IPS-20b (cell line): ENCODE measurements around the gene HHATL.

Experiments
- H3K27ac ChIP-seq: one replicate; pipeline ENCODE4 v1.5.1; 2013; ENCODE audit warnings: low read length
- H3K27me3 ChIP-seq: 2 replicates; pipeline ENCODE4 v1.6.1; 2013; ENCODE audit warnings: mild to moderate bottlenecking, low read length, inconsistent platforms; ENCODE audit not compliant: insufficient read depth
- H3K36me3 ChIP-seq: 2 replicates; pipeline ENCODE4 v1.6.1; 2013; ENCODE audit warnings: low read depth, mild to moderate bottlenecking, inconsistent platforms, low read length, moderate library complexity; ENCODE audit not compliant: insufficient read depth
- H3K4me1 ChIP-seq: 2 replicates; pipeline ENCODE4 v1.6.1; 2013; ENCODE audit warnings: mild to moderate bottlenecking, control low read depth, inconsistent platforms, low read length, moderate library complexity; ENCODE audit not compliant: insufficient read depth
- H3K4me3 ChIP-seq: 2 replicates; pipeline ENCODE4 v1.5.1; 2013; ENCODE audit warnings: mild to moderate bottlenecking, low read length, inconsistent platforms
- H3K9ac ChIP-seq: 2 replicates; pipeline ENCODE4 v1.6.1; 2013; ENCODE audit warnings: low read depth, mild to moderate bottlenecking, inconsistent platforms, low read length, moderate library complexity
- H3K9me3 ChIP-seq: 2 replicates; pipeline ENCODE4 v1.6.1; 2013; ENCODE audit warnings: mild to moderate bottlenecking, low read depth, low read length, inconsistent platforms; ENCODE audit not compliant: insufficient read depth

The HHATL gene

DNA sequence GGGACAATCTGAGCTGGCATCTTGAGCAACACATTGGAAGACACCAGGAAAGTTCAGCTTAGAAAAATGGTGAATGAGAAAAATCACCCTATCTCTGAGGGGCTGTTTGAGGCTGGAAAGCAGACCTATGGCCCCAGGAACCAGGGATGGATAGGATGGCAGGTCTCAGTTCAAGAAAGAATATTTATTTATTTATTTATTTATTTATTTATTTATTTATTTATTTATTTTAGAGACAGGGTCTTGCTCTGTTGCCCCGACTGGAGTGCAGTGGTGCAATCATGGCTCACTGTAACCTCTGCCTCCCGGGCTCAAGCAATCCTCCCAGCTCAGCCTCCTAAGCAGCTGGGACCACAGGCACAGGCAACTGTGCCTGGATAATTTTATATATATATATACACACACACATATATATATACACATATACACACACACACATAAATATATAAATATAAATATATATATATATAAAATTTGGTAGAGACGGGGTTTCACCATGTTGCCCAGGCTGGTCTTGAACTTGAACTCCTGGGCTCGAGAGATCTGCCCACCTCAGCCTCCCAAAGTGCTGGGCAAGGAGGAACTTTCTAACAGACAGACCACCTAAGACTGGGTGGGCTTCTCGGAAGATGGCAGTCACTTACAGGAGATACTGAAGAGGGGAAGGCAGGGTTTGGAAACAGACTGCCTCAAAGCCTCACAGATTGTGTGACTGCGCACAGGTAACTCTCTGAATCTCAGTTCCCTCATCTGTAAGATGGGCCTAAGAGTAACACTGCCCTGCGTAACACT is 40.8 kb upstream of the HHATL start:
- Histone ChIP-seq H3K9ac (no peak overlapping the region), H3K27ac (no peak overlapping the region), H3K4me3 (no peak overlapping the region), H3K4me1 (no peaks in the 10 kb centered on the region; the same call in 1 of the 2 replicates), H3K36me3 (no peaks in the 10 kb centered on the region), H3K27me3 (no peaks in the 10 kb centered on the region), H3K9me3 (no peaks in the 10 kb centered on the region)

DNA sequence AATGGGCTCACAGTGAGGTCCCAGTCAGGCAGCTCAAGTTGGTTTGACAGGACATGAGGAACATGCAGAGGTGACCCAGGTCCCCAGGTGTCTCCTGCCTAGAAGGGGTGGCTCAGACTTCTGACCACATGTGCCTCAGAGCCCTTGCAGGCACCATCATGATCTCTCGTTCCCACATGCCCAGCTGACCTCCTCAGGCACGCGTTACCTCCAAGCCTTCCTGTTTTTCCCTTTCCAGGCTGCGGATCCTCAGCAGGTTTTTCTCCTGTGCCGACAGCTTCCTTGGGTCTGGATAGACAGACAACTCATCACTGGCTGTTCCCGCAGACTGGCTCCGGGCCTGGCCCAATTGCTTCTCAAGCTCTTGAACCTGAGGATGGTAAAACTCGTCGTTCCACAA is 40.1 kb upstream of the HHATL start:
- Histone ChIP-seq H3K27ac (no peak overlapping the region), H3K9ac (no peak overlapping the region), H3K27me3 (no peaks in the 10 kb centered on the region), H3K36me3 (no peaks in the 10 kb centered on the region), H3K4me3 (no peak overlapping the region), H3K4me1 (no peaks in the 10 kb centered on the region; the same call in 1 of the 2 replicates), H3K9me3 (no peaks in the 10 kb centered on the region)

DNA sequence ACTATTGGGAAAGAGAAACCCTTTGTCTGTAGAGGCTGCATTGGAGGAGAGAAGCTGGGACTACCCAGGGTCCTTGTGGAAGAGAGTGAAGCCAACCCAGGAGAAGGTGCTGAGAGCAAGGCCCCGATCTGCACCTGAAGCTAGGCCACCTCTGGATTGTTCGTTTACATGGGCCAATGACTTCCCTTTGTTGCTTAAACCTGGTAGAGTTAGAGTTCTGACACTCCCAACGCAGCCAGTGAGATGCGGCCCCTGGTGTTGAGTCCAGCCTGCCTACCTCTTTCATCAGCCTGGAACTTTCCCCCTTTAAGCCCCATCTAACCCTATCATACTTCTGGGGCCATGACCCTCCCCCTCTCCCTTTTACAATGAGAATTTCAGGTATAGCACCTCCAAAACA is 39.7 kb upstream of the HHATL start:
- Histone ChIP-seq H3K4me1 (no peaks in the 10 kb centered on the region; the same call in 1 of the 2 replicates), H3K27me3 (no peaks in the 10 kb centered on the region), H3K36me3 (no peaks in the 10 kb centered on the region), H3K27ac (no peak overlapping the region), H3K4me3 (no peak overlapping the region), H3K9ac (no peak overlapping the region), H3K9me3 (no peaks in the 10 kb centered on the region)

DNA sequence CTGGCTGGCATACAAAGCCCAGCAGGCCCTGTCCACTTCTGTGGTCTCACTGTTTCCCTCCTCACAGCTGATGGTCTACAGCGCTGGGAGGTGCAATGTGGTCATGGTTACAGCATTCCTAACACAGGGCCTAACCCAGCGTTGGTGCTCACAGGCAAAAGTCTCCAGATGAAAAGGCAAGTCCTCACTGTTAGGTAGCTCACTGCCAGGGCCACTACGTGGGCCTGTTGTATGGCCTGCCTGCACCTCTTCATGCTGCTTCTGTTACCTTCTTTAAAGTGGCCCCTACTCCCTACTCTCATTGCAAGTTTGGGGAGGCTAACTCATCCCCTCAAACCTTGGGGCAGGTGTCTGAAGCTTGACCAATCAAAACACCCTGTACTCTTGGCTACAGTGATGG is 39.2 kb upstream of the HHATL start:
- no peaks in the 10 kb centered on the region for H3K9me3 ChIP-seq
- H3K36me3 ChIP-seq: no peaks in the 10 kb centered on the region
- H3K9ac ChIP-seq: no peak overlapping the region
- H3K4me3 ChIP-seq: no peak overlapping the region
- no peaks in the 10 kb centered on the region; the same call in 1 of the 2 replicates for H3K4me1 ChIP-seq
- H3K27me3 ChIP-seq: no peaks in the 10 kb centered on the region
- no peak overlapping the region for H3K27ac ChIP-seq

DNA sequence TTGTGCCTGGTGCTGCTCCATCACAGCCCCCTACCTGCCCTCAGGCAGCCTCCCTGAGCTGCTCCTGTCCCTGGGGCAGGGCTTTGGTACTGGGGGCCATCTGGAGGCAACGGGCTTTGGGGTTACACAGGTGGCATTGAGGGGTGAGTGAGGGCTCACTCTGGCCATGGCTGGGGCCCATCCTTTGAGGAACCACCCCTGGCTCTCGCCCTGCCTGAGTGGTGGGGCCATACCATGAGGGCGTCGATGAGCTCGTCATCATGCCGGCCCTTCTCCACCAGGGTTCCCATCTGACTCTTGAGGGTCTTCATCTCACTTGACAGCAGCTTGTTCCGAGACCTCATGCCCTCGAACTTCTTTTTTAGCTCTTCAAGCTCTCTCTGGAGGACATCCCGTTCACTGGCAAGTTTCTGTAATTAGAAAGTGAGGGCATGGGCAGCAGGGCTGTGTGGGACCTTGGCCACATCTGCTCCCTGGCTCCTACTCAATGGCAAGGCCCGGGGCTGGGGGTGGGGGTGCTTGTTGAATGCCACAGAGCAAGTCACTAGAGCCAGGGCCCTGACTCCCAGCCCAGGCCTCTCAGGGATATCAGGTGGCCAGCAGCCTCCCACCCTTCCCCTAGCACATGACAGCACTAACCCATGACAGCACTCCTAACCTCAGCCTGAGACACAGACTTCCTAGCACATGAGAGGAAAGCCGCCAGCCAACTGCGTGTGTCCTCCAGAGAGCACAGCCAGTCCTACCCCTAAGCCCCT is 37.0 kb upstream of the HHATL start:
- Histone ChIP-seq H3K9ac (no peak overlapping the region), H3K27me3 (no peaks in the 10 kb centered on the region), H3K9me3 (no peaks in the 10 kb centered on the region), H3K36me3 (no peaks in the 10 kb centered on the region), H3K4me3 (no peak overlapping the region), H3K27ac (no peak overlapping the region), H3K4me1 (no peaks in the 10 kb centered on the region)

DNA sequence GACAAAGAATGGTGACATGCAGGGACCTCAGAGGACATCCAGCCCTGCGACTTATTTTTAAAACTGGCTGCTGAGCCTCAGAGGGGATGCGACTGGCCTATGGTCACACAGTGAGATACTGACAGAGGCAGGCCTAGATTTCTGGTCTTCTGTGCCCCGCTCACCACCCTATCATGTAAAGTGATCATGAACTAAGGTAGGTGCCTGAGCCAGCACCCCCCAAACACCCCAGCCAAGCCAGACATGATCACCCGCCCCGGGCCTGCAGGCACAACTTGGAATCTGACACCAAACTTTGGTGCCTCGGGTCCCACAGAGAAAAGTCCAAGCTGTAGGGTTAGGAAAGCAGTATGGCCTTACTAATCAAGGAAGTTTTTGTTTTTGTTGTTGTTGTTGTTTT is 33.9 kb upstream of the HHATL start:
- H3K9me3 ChIP-seq: no peaks in the 10 kb centered on the region
- H3K36me3 ChIP-seq: no peaks in the 10 kb centered on the region
- no peak overlapping the region for H3K4me3 ChIP-seq
- no peak overlapping the region for H3K27ac ChIP-seq
- H3K4me1 ChIP-seq: peaks cover 9% of the 10 kb centered on the region; the same call in 1 of the 2 replicates
- no peak overlapping the region for H3K9ac ChIP-seq
- no peaks in the 10 kb centered on the region for H3K27me3 ChIP-seq

DNA sequence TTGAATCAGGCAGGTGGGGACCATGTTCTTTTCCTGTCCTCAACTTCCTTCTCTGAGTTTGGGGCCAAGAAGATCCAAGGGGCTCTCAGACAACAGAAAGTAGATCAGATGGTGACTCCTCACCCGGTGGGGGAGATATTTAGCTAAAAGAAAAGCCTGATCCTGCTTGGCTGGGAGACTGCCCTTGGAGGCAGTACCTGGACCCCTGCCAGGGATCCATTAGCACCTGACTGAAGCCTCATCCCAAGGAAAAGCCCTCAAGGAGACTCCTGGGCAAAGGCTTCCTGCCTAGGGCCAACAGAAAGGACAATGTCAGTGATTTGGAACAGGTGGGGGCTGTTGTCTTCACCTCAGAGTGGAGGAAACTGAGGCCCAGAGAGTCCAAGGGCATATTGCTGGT is 33.5 kb upstream of the HHATL start:
- Histone ChIP-seq H3K27ac (no peak overlapping the region), H3K36me3 (no peaks in the 10 kb centered on the region), H3K27me3 (no peaks in the 10 kb centered on the region), H3K4me3 (no peak overlapping the region), H3K9me3 (no peaks in the 10 kb centered on the region), H3K9ac (no peak overlapping the region), H3K4me1 (peaks cover 9% of the 10 kb centered on the region; the same call in 1 of the 2 replicates)

DNA sequence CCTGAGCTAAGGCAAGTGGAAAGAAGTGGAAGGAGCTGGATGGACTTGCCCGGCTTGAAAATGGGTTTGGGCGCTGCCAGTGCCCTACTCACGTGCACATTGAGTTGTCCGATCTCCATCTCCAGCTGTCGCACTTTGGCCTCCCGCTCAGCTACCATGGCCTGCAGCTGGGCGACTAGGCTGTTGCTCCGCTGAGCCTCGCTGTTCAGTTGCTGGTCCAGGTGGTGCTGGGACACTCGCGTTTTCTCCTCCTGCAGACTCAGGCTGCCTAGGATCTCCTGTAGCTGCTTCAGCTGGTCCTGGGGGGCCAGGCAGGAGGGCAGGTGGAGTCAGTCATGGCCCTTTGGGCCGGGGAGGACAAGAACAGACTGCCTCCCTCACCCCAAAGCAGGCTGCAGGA is 33.0 kb upstream of the HHATL start:
- Histone ChIP-seq H3K27ac (no peak overlapping the region), H3K36me3 (no peaks in the 10 kb centered on the region), H3K27me3 (no peaks in the 10 kb centered on the region), H3K9ac (no peak overlapping the region), H3K4me1 (peaks cover 9% of the 10 kb centered on the region; the same call in 1 of the 2 replicates), H3K4me3 (no peak overlapping the region), H3K9me3 (no peaks in the 10 kb centered on the region)

DNA sequence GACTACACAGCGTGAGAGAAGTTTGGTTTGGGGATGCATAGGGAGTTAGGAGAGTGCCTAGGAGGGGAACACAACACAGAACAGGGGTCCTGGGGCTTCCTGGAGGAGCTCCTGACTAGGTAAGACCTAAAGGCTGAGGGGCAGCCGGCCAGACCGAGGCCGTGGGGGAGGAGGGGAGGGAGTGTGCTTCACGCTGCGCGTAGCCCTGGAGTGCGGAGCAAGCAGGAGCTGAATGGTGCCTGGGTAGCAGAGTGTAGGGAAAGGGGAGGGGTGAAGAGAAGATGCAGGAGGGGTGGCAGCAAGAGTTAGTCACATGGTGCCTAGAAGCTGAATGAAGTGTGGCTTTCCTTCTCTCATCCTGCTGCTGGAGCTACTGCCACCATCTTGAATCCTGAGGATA is 32.4 kb upstream of the HHATL start:
- peaks cover 9% of the 10 kb centered on the region; the same call in 1 of the 2 replicates for H3K4me1 ChIP-seq
- H3K4me3 ChIP-seq: no peak overlapping the region
- no peaks in the 10 kb centered on the region for H3K27me3 ChIP-seq
- H3K27ac ChIP-seq: no peak overlapping the region
- H3K9ac ChIP-seq: no peak overlapping the region
- no peaks in the 10 kb centered on the region for H3K9me3 ChIP-seq
- H3K36me3 ChIP-seq: no peaks in the 10 kb centered on the region

DNA sequence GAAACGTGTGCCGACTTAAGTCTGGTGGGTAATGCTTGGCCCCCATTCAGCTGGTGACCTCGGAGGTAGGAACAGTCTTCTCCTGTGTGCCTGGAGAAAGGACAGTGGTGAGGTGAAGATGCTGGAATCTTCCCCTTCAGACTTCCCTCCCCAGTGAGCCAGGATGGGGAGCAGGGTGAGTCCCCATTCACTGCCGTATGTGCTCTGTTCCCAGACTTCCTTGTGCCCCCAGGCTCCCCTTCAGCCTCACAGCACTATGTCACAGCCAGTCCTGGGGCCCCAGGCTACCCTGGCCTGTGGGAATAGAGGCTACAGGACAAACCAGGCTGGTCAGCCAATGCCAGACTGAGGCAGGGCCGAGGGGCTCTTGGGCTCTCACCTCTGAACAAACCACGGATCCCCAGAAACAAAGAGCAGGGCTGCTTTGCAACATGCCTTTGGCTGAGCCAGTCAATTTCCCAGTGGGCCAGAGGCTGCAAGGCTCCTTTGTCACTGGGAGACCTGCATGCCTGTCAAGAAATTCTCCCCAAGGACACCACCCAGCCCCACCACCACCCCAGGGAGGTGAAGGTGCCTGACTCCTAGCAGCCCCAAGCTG is 31.8 kb upstream of the HHATL start:
- peaks cover 9% of the 10 kb centered on the region; the same call in 1 of the 2 replicates for H3K4me1 ChIP-seq
- no peaks in the 10 kb centered on the region for H3K9me3 ChIP-seq
- no peak overlapping the region for H3K9ac ChIP-seq
- H3K27me3 ChIP-seq: no peaks in the 10 kb centered on the region
- no peaks in the 10 kb centered on the region for H3K36me3 ChIP-seq
- no peak overlapping the region for H3K27ac ChIP-seq
- no peak overlapping the region for H3K4me3 ChIP-seq

DNA sequence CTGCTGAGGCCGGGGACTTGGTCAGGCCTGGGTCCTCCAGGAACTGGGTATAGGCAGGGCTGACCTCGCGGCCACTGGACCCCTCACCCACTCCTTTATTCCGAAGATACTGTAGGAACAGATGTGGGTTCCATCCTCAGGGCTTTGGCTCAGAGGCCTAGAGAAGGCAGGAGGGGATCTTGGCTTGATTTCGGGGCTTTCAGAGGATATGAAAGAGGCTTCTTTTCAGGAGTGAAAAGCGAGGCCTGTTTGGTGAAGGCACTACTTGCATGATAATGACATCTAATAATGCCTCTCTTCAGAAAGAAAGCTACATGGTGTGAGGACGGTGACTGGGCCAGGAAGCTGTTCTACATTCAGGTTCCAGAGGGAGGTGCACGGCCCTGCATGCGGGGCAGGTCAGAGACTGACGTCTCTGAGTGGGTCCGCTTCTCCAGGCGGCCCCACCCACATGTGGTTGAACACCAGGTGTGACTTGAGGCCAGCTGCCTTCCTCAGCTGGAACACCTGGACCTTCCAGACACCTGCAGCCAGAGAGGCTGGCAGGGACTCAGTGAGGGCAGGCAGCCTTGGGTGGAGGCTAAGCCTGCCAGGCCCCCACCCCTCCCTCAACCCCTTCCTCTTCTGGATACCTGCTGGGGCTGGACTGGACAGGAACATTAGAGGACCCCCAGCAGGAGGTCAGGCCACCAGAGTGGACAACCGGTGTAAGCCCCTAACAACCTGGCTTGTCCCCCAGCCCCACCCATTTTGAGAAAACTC is 31.1 kb upstream of the HHATL start:
- H3K27me3 ChIP-seq: no peaks in the 10 kb centered on the region
- H3K27ac ChIP-seq: no peak overlapping the region
- H3K4me1 ChIP-seq: peaks cover 9% of the 10 kb centered on the region; the same call in 1 of the 2 replicates
- no peak overlapping the region for H3K4me3 ChIP-seq
- H3K9ac ChIP-seq: no peak overlapping the region
- no peaks in the 10 kb centered on the region for H3K36me3 ChIP-seq
- H3K9me3 ChIP-seq: no peaks in the 10 kb centered on the region
